Astrocyte (in vitro differentiated cells and primary cell): ENCODE data around the gene DCST1. TPM values are rescaled to one million over a fixed set of nuclear protein-coding genes. Genes with fewer than 3 reads are reported as not detected.

Experiments
- DNase-seq: peaks from one replicate; pipeline ENCODE4 v3.0.0-alpha.2; 2010; ENCODE audit warnings: low read depth
- FAIRE-seq: peaks from 2 replicates; lab custom pipeline; 2011; peaks lifted over from hg19 to GRCh38; lab: Jason Lieb, UNC
- H2AFZ ChIP-seq: 2 replicates; pipeline ENCODE4 v1.6.0; 2012; ENCODE audit warnings: low read depth, low read length, inconsistent platforms
- H3K27ac ChIP-seq: 2 replicates; pipeline ENCODE4 v1.5.1; 2011; ENCODE audit warnings: low read depth, low read length, inconsistent platforms
- H3K27me3 ChIP-seq: 2 replicates; pipeline ENCODE4 v1.6.0; 2011; ENCODE audit warnings: low read length, inconsistent platforms; ENCODE audit not compliant: insufficient read depth
- H3K36me3 ChIP-seq: 2 replicates; pipeline ENCODE4 v1.5.1; 2011; ENCODE audit warnings: low read length, inconsistent platforms; ENCODE audit not compliant: insufficient read depth
- H3K4me1 ChIP-seq: 2 replicates; pipeline ENCODE4 v1.5.1; 2011; ENCODE audit warnings: low read length, inconsistent platforms; ENCODE audit not compliant: insufficient read depth
- H3K4me2 ChIP-seq: 2 replicates; pipeline ENCODE4 v1.6.0; 2012; ENCODE audit warnings: low read length, inconsistent platforms
- H3K4me3 ChIP-seq: 2 replicates; pipeline ENCODE4 v1.5.1; 2011; ENCODE audit warnings: low read depth, mild to moderate bottlenecking, low read length, inconsistent platforms; ENCODE audit not compliant: insufficient read depth
- H3K79me2 ChIP-seq: 2 replicates; pipeline ENCODE4 v1.6.0; 2012; ENCODE audit warnings: mild to moderate bottlenecking, low read length, inconsistent platforms; ENCODE audit not compliant: insufficient read depth
- H3K9ac ChIP-seq: 2 replicates; pipeline ENCODE4 v1.6.0; 2012; ENCODE audit warnings: mild to moderate bottlenecking, low read length, inconsistent platforms
- H3K9me3 ChIP-seq: 2 replicates; pipeline ENCODE4 v1.5.1; 2012; ENCODE audit warnings: low read depth, mild to moderate bottlenecking, low read length, inconsistent platforms; ENCODE audit not compliant: insufficient read depth
- H4K20me1 ChIP-seq: 2 replicates; pipeline ENCODE4 v1.6.0; 2012; ENCODE audit warnings: low read length, inconsistent platforms; ENCODE audit not compliant: insufficient read depth
- H3K27ac Mint-ChIP-seq: one replicate; pipeline ENCODE4 v1.8.0; 2021; ENCODE audit warnings: mild to moderate bottlenecking, mixed read lengths; ENCODE audit not compliant: unreplicated experiment
- H3K27me3 Mint-ChIP-seq: one replicate; pipeline ENCODE4 v1.8.0; 2021; ENCODE audit warnings: low read depth, mixed read lengths; ENCODE audit not compliant: unreplicated experiment
- H3K36me3 Mint-ChIP-seq: one replicate; pipeline ENCODE4 v1.8.0; 2021; ENCODE audit warnings: low read depth, mixed read lengths; ENCODE audit not compliant: unreplicated experiment
- H3K4me1 Mint-ChIP-seq: one replicate; pipeline ENCODE4 v1.8.0; 2021; ENCODE audit warnings: low read depth, mixed read lengths; ENCODE audit not compliant: unreplicated experiment
- H3K4me3 Mint-ChIP-seq: one replicate; pipeline ENCODE4 v1.8.0; 2021; ENCODE audit warnings: mild to moderate bottlenecking, moderate library complexity, mixed read lengths; ENCODE audit not compliant: unreplicated experiment
- H3K9me3 Mint-ChIP-seq: one replicate; pipeline ENCODE4 v1.8.0; 2021; ENCODE audit warnings: mild to moderate bottlenecking, mixed read lengths; ENCODE audit not compliant: unreplicated experiment
- CTCF ChIP-seq: IDR thresholded peaks from 2 replicates; pipeline ENCODE4 v1.5.1; 2011; ENCODE audit warnings: low read depth, mild to moderate bottlenecking, inconsistent platforms, low read length, moderate library complexity; ENCODE audit not compliant: insufficient read depth
- EZH2 ChIP-seq: IDR thresholded peaks from 2 replicates; pipeline ENCODE4 v1.6.1; 2012; ENCODE audit warnings: mild to moderate bottlenecking, low read length, inconsistent platforms; ENCODE audit not compliant: insufficient read depth
- total RNA-seq: library from RNA; stranded (reverse); gene quantifications from 2 replicates; pipeline ENCODE4 v1.2.1, GENCODE V29; 2021

DCST1 gene
- total RNA-seq, 1 donor from 2014 or later: not detected

- H3K79me2 ChIP-seq: peaks cover 34% of the 10 kb centered on the region
- no peak for TF ChIP-seq EZH2
- no peak for TF ChIP-seq CTCF
- Mint-ChIP-seq H3K9me3 (no peaks in the 10 kb centered on the region), H3K27me3 (no peaks in the 10 kb centered on the region), H3K27ac (no peak overlapping the region), H3K4me3 (no peak overlapping the region), H3K4me1 (peaks cover 7% of the 10 kb centered on the region), H3K36me3 (peaks cover 9% of the 10 kb centered on the region)
- DNase-seq (no peak), FAIRE-seq (no peak)
- H2AFZ ChIP-seq: no peak overlapping the region
- no peaks in the 10 kb centered on the region for H3K36me3 ChIP-seq
- H3K27ac ChIP-seq: no peak overlapping the region
- H4K20me1 ChIP-seq: peaks cover 68% of the 10 kb centered on the region
- peaks cover 8% of the 10 kb centered on the region for H3K4me1 ChIP-seq
- H3K9ac ChIP-seq: no peak overlapping the region
- no peak overlapping the region for H3K4me3 ChIP-seq
- H3K4me2 ChIP-seq: no peak overlapping the region
- H3K9me3 ChIP-seq: no peaks in the 10 kb centered on the region
- no peaks in the 10 kb centered on the region for H3K27me3 ChIP-seq
These were observed 23.9 kb upstream of the DCST1 start for GRCh38 chr1:155009742-155010141.

GRCh38 chr1:155010211-155010918, 23.3 kb upstream of the DCST1 start:
- peaks cover 68% of the 10 kb centered on the region for H4K20me1 ChIP-seq
- no peak overlapping the region for H3K4me2 ChIP-seq
- H3K79me2 ChIP-seq: peaks cover 33% of the 10 kb centered on the region
- H3K9ac ChIP-seq: no peak overlapping the region
- Mint-ChIP-seq H3K36me3 (peaks cover 9% of the 10 kb centered on the region), H3K4me3 (no peak overlapping the region), H3K9me3 (no peaks in the 10 kb centered on the region), H3K4me1 (peaks cover 7% of the 10 kb centered on the region), H3K27ac (no peak overlapping the region), H3K27me3 (no peaks in the 10 kb centered on the region)
- FAIRE-seq (no peak), DNase-seq (no peak)
- H3K9me3 ChIP-seq: no peaks in the 10 kb centered on the region
- no peak overlapping the region for H3K4me3 ChIP-seq
- H3K36me3 ChIP-seq: no peaks in the 10 kb centered on the region
- peaks cover 2% of the 10 kb centered on the region for H3K4me1 ChIP-seq
- no peaks in the 10 kb centered on the region for H3K27me3 ChIP-seq
- H3K27ac ChIP-seq: no peak overlapping the region
- TF ChIP-seq EZH2: no peak
- no peak for TF ChIP-seq CTCF
- no peak overlapping the region for H2AFZ ChIP-seq

- no peak overlapping the region for H3K4me3 Mint-ChIP-seq
- Histone ChIP-seq H3K27ac (no peak overlapping the region), H3K9me3 (no peaks in the 10 kb centered on the region), H4K20me1 (peaks cover 65% of the 10 kb centered on the region), H3K27me3 (no peaks in the 10 kb centered on the region), H2AFZ (no peak overlapping the region), H3K36me3 (no peaks in the 10 kb centered on the region), H3K9ac (no peak overlapping the region), H3K4me2 (no peak overlapping the region), H3K4me3 (no peak overlapping the region), H3K79me2 (peaks cover 30% of the 10 kb centered on the region), H3K4me1 (no peaks in the 10 kb centered on the region)
- TF ChIP-seq EZH2 (no peak), CTCF (no peak)
- DNase-seq: no peak
- H3K4me1 Mint-ChIP-seq: peaks cover 7% of the 10 kb centered on the region
- H3K9me3 Mint-ChIP-seq: no peaks in the 10 kb centered on the region
- H3K27me3 Mint-ChIP-seq: no peaks in the 10 kb centered on the region
- FAIRE-seq: no peak
- no peak overlapping the region for H3K27ac Mint-ChIP-seq
- H3K36me3 Mint-ChIP-seq: peaks cover 9% of the 10 kb centered on the region
These were observed 22.6 kb upstream of the DCST1 start for GRCh38 chr1:155011004-155011416.
